HEK293 (cell line): ENCODE results near the gene TFRC.
"Not testable (repeated sequence)": the region's sequence is repeated elsewhere in the genome, so short reads cannot be mapped to it uniquely, and the experiment has no call there.

ENCODE experiments used
- PATZ1 ChIP-seq: fragments of 450-650 bp; formaldehyde crosslinking; IDR thresholded peaks from 2 replicates; pipeline ENCODE4 v1.5.1; 2016; ENCODE audit warnings: missing biosample characterization, missing genetic modification characterization
- PBX3 ChIP-seq: sonication (generic); formaldehyde crosslinking; IDR thresholded peaks from 2 replicates; pipeline ENCODE4 v1.8.1; 2022; ENCODE audit warnings: mild to moderate bottlenecking, moderate library complexity, missing genetic modification reagents
- YY1 ChIP-seq: fragments of 450-650 bp; formaldehyde crosslinking; IDR thresholded peaks from 2 replicates; pipeline ENCODE4 v1.5.1; 2018; ENCODE audit warnings: missing biosample characterization, missing genetic modification characterization
- ZBTB8A ChIP-seq: fragments of 450-650 bp; formaldehyde crosslinking; IDR thresholded peaks from 2 replicates; pipeline ENCODE4 v1.5.1; 2016; ENCODE audit warnings: missing biosample characterization, missing genetic modification characterization
- ZNF175 ChIP-seq: fragments of 450-650 bp; formaldehyde crosslinking; IDR thresholded peaks from 2 replicates; pipeline ENCODE4 v1.5.1; 2016; ENCODE audit warnings: missing biosample characterization, missing genetic modification characterization
- ZNF274 ChIP-seq, 2 experiments: fragments of 200-500 bp in 1 of 2; fragments of 450-650 bp in 1 of 2; sonication (Bioruptor generic) in 1 of 2; formaldehyde crosslinking in 1 of 2; IDR thresholded peaks; 2 replicates each; pipeline versions ENCODE4 v1.5.1 to v1.6.1; 2014 to 2016; ENCODE audit warnings: borderline replicate concordance in 1 of 2, inconsistent platforms in 1 of 2, low read length in 1 of 2, missing biosample characterization in 1 of 2, missing genetic modification characterization in 1 of 2
- ZNF37A ChIP-seq: fragments of 450-650 bp; IDR thresholded peaks from 2 replicates; pipeline ENCODE4 v1.5.1; 2018; ENCODE audit warnings: missing biosample characterization, missing genetic modification characterization
- ZNF473 ChIP-seq: fragments of 450-650 bp; formaldehyde crosslinking; IDR thresholded peaks from 2 replicates; pipeline ENCODE4 v1.5.1; 2017; ENCODE audit warnings: missing biosample characterization, missing genetic modification characterization
- ZNF701 ChIP-seq: fragments of 450-650 bp; formaldehyde crosslinking; IDR thresholded peaks from 2 replicates; pipeline ENCODE4 v1.5.1; 2016; ENCODE audit warnings: missing biosample characterization, missing genetic modification characterization

GRCh38 chr3:196056371-196056770 is 25.5 kb downstream of the TFRC start:
- not testable (repeated sequence) for TF ChIP-seq ZNF274 (IDR thresholded peaks at IDR 0.05; ENCODE audit: low read length); ZNF274 (tag by site-specific recombination; IDR thresholded peaks at IDR 0.05; ENCODE audit: borderline replicate concordance); PATZ1 (tag by site-specific recombination); PBX3; YY1 (tag by site-specific recombination); ZNF473; ZNF175; ZNF37A (tag by site-specific recombination); ZNF701 (tag by site-specific recombination); ZBTB8A (tag by site-specific recombination)
